ENCODE results near the gene FOXE1.

FOXE1 gene

GRCh38 chr9:97842960-97843359, 10.1 kb upstream of the FOXE1 start:
- no peak for DNase-seq

GRCh38 chr9:97845130-97845529, 7.9 kb upstream of the FOXE1 start:
- H3K4me3 ChIP-seq (ENCODE audit: low read depth in 1 of 2, low read length in 2 of 2) = no peak overlapping the region
- DNase-seq (no peak), ATAC-seq (ENCODE audit: insufficient read depth, low read depth) (no peak)
- H2AFZ ChIP-seq (ENCODE audit: low read depth, low read length) = no peak overlapping the region
- H3K4me1 ChIP-seq (ENCODE audit: insufficient read depth, low read length) = no peaks in the 10 kb centered on the region
- H3K36me3 ChIP-seq (ENCODE audit: insufficient read depth, low read length) = no peaks in the 10 kb centered on the region
- TF ChIP-seq EZH2 (IDR thresholded peaks at IDR 0.05; ENCODE audit: borderline replicate concordance, low read depth, low read length, severe bottlenecking) (no peak), CTCF (IDR thresholded peaks at IDR 0.05; ENCODE audit: borderline replicate concordance, extremely low read depth, low read length, poor library complexity, severe bottlenecking) (no peak)
- no peak overlapping the region for H3K27ac ChIP-seq (ENCODE audit: low read length)
- H4K20me1 ChIP-seq (ENCODE audit: insufficient read depth, low read length) = no peaks in the 10 kb centered on the region
- H3K9me3 ChIP-seq (ENCODE audit: insufficient read depth, low read length, severe bottlenecking) = no peaks in the 10 kb centered on the region
- H3K4me2 ChIP-seq (ENCODE audit: insufficient read depth, low read length) = no peak overlapping the region
- no peak overlapping the region for H3K9ac ChIP-seq (ENCODE audit: low read depth, low read length)
- no peaks in the 10 kb centered on the region for H3K79me2 ChIP-seq (ENCODE audit: insufficient read depth, low read length)
- peaks cover 11% of the 10 kb centered on the region for H3K27me3 ChIP-seq (ENCODE audit: insufficient read depth, low read length, poor library complexity)

More at GRCh38 chr9:97842960-97843359, 10.1 kb upstream of the FOXE1 start:
- TF ChIP-seq EZH2 (IDR thresholded peaks at IDR 0.05; ENCODE audit: borderline replicate concordance, low read depth, low read length, severe bottlenecking) (no peak), CTCF (IDR thresholded peaks at IDR 0.05; ENCODE audit: borderline replicate concordance, extremely low read depth, low read length, poor library complexity, severe bottlenecking) (no peak)
- Histone ChIP-seq H4K20me1 (ENCODE audit: insufficient read depth, low read length) (no peaks in the 10 kb centered on the region), H3K4me1 (ENCODE audit: insufficient read depth, low read length) (no peaks in the 10 kb centered on the region), H2AFZ (ENCODE audit: low read depth, low read length) (no peak overlapping the region), H3K79me2 (ENCODE audit: insufficient read depth, low read length) (no peaks in the 10 kb centered on the region), H3K9ac (ENCODE audit: low read depth, low read length) (no peak overlapping the region), H3K36me3 (ENCODE audit: insufficient read depth, low read length) (no peaks in the 10 kb centered on the region), H3K4me3 (ENCODE audit: low read depth in 1 of 2, low read length in 2 of 2) (no peak overlapping the region), H3K27ac (ENCODE audit: low read length) (no peak overlapping the region), H3K4me2 (ENCODE audit: insufficient read depth, low read length) (no peak overlapping the region), H3K27me3 (ENCODE audit: insufficient read depth, low read length, poor library complexity) (peaks cover 11% of the 10 kb centered on the region), H3K9me3 (ENCODE audit: insufficient read depth, low read length, severe bottlenecking) (no peaks in the 10 kb centered on the region)
- no peak for ATAC-seq (ENCODE audit: insufficient read depth, low read depth)

GRCh38 chr9:97845763-97846162, 7.3 kb upstream of the FOXE1 start:
- Histone ChIP-seq H3K27ac (ENCODE audit: low read length) (no peak overlapping the region), H3K4me2 (ENCODE audit: insufficient read depth, low read length) (no peak overlapping the region), H3K79me2 (ENCODE audit: insufficient read depth, low read length) (no peaks in the 10 kb centered on the region), H3K9me3 (ENCODE audit: insufficient read depth, low read length, severe bottlenecking) (no peaks in the 10 kb centered on the region), H3K36me3 (ENCODE audit: insufficient read depth, low read length) (no peaks in the 10 kb centered on the region), H4K20me1 (ENCODE audit: insufficient read depth, low read length) (no peaks in the 10 kb centered on the region), H3K4me3 (ENCODE audit: low read depth in 1 of 2, low read length in 2 of 2) (no peak overlapping the region), H3K4me1 (ENCODE audit: insufficient read depth, low read length) (no peaks in the 10 kb centered on the region), H3K9ac (ENCODE audit: low read depth, low read length) (no peak overlapping the region), H3K27me3 (ENCODE audit: insufficient read depth, low read length, poor library complexity) (peaks cover 11% of the 10 kb centered on the region), H2AFZ (ENCODE audit: low read depth, low read length) (no peak overlapping the region)
- ATAC-seq (ENCODE audit: insufficient read depth, low read depth) (no peak), DNase-seq (no peak)
- TF ChIP-seq CTCF (IDR thresholded peaks at IDR 0.05; ENCODE audit: borderline replicate concordance, extremely low read depth, low read length, poor library complexity, severe bottlenecking) (no peak), EZH2 (IDR thresholded peaks at IDR 0.05; ENCODE audit: borderline replicate concordance, low read depth, low read length, severe bottlenecking) (no peak)

- H3K4me3 ChIP-seq (ENCODE audit: low read depth in 1 of 2, low read length in 2 of 2) = no peak overlapping the region
- TF ChIP-seq EZH2 (IDR thresholded peaks at IDR 0.05; ENCODE audit: borderline replicate concordance, low read depth, low read length, severe bottlenecking) = no peak
- no peak for TF ChIP-seq CTCF (IDR thresholded peaks at IDR 0.05; ENCODE audit: borderline replicate concordance, extremely low read depth, low read length, poor library complexity, severe bottlenecking)
- no peak for DNase-seq
Measured at GRCh38 chr9:97846347-97846746, 6.7 kb upstream of the FOXE1 start.

More at GRCh38 chr9:97846347-97846746, 6.7 kb upstream of the FOXE1 start:
- Histone ChIP-seq H3K4me1 (ENCODE audit: insufficient read depth, low read length) (no peaks in the 10 kb centered on the region), H2AFZ (ENCODE audit: low read depth, low read length) (no peak overlapping the region), H4K20me1 (ENCODE audit: insufficient read depth, low read length) (no peaks in the 10 kb centered on the region), H3K27me3 (ENCODE audit: insufficient read depth, low read length, poor library complexity) (peaks cover 11% of the 10 kb centered on the region), H3K79me2 (ENCODE audit: insufficient read depth, low read length) (no peaks in the 10 kb centered on the region), H3K9me3 (ENCODE audit: insufficient read depth, low read length, severe bottlenecking) (no peaks in the 10 kb centered on the region), H3K27ac (ENCODE audit: low read length) (no peak overlapping the region), H3K4me2 (ENCODE audit: insufficient read depth, low read length) (no peak overlapping the region), H3K9ac (ENCODE audit: low read depth, low read length) (no peak overlapping the region), H3K36me3 (ENCODE audit: insufficient read depth, low read length) (no peaks in the 10 kb centered on the region)
- ATAC-seq (ENCODE audit: insufficient read depth, low read depth) = no peak

Measured in DND-41 (cell line).